ENCODE data around the gene ARAF.

ARAF gene

GRCh38 chrX:47608130-47608810, 47.3 kb downstream of the ARAF start:
- no peak overlapping the region for H3K27ac ChIP-seq (ENCODE audit: low read length)
- H3K4me2 ChIP-seq (ENCODE audit: low read depth, low read length): no peak overlapping the region

GRCh38 chrX:47610511-47610910, 49.5 kb downstream of the ARAF start:
- no peak overlapping the region for H3K27ac ChIP-seq (ENCODE audit: low read length)
- H3F3A ChIP-seq (ENCODE audit: insufficient read depth, low read length): no peaks in the 10 kb centered on the region
- H4K20me1 ChIP-seq (ENCODE audit: insufficient read depth, low read length): no peaks in the 10 kb centered on the region
- H3K4me2 ChIP-seq (ENCODE audit: low read depth, low read length): no peak overlapping the region
- H3K9ac ChIP-seq (ENCODE audit: low read length): no peak overlapping the region
- H3K9me3 ChIP-seq (replicated peaks; ENCODE audit: insufficient read depth, low read length): no peaks in the 10 kb centered on the region
- no peak overlapping the region for H3K4me3 ChIP-seq (ENCODE audit: low read length)
- no peak for DNase-seq
- no peak for TF ChIP-seq CTCF (IDR thresholded peaks at IDR 0.05; ENCODE audit: low read length)
- no peak for TF ChIP-seq EZH2 (optimal IDR thresholded peaks at IDR 0.05; ENCODE audit: low read depth, low read length)
- no peak for TF ChIP-seq EZH2phosphoT487 (IDR thresholded peaks at IDR 0.05; ENCODE audit: low read length)
- no peaks in the 10 kb centered on the region for H3K9me2 ChIP-seq (replicated peaks; ENCODE audit: insufficient read depth, low read length)
- no peak overlapping the region for H2AFZ ChIP-seq (ENCODE audit: low read length)
- H3K27me3 ChIP-seq (replicated peaks; ENCODE audit: insufficient read depth, low read length): no peaks in the 10 kb centered on the region
- no peaks in the 10 kb centered on the region for H3K36me3 ChIP-seq (replicated peaks; ENCODE audit: insufficient read depth, low read length)
- H3K4me1 ChIP-seq (ENCODE audit: low read length): no peaks in the 10 kb centered on the region
- H3K79me2 ChIP-seq (ENCODE audit: low read length): no peaks in the 10 kb centered on the region

More at GRCh38 chrX:47608130-47608810, 47.3 kb downstream of the ARAF start:
- H3K4me3 ChIP-seq (ENCODE audit: low read length): no peak overlapping the region
- H3K9ac ChIP-seq (ENCODE audit: low read length): no peak overlapping the region
- no peaks in the 10 kb centered on the region for H3K27me3 ChIP-seq (replicated peaks; ENCODE audit: insufficient read depth, low read length)
- no peaks in the 10 kb centered on the region for H3K79me2 ChIP-seq (ENCODE audit: low read length)
- no peak overlapping the region for H2AFZ ChIP-seq (ENCODE audit: low read length)
- no peaks in the 10 kb centered on the region for H3K4me1 ChIP-seq (ENCODE audit: low read length)
- H3F3A ChIP-seq (ENCODE audit: insufficient read depth, low read length): no peaks in the 10 kb centered on the region
- H3K9me2 ChIP-seq (replicated peaks; ENCODE audit: insufficient read depth, low read length): no peaks in the 10 kb centered on the region
- no peak for DNase-seq
- TF ChIP-seq EZH2phosphoT487 (IDR thresholded peaks at IDR 0.05; ENCODE audit: low read length) (no peak), CTCF (IDR thresholded peaks at IDR 0.05; ENCODE audit: low read length) (no peak), EZH2 (optimal IDR thresholded peaks at IDR 0.05; ENCODE audit: low read depth, low read length) (no peak)
- H4K20me1 ChIP-seq (ENCODE audit: insufficient read depth, low read length): no peaks in the 10 kb centered on the region
- H3K36me3 ChIP-seq (replicated peaks; ENCODE audit: insufficient read depth, low read length): no peaks in the 10 kb centered on the region
- H3K9me3 ChIP-seq (replicated peaks; ENCODE audit: insufficient read depth, low read length): no peaks in the 10 kb centered on the region

- no peaks in the 10 kb centered on the region for H4K20me1 ChIP-seq (ENCODE audit: insufficient read depth, low read length)
- H3K4me2 ChIP-seq (ENCODE audit: low read depth, low read length): no peak overlapping the region
- H3K27ac ChIP-seq (ENCODE audit: low read length): no peak overlapping the region
- H3K79me2 ChIP-seq (ENCODE audit: low read length): no peaks in the 10 kb centered on the region
- H3K9ac ChIP-seq (ENCODE audit: low read length): no peak overlapping the region
- no peak for TF ChIP-seq EZH2phosphoT487 (IDR thresholded peaks at IDR 0.05; ENCODE audit: low read length)
- no peak for TF ChIP-seq CTCF (IDR thresholded peaks at IDR 0.05; ENCODE audit: low read length)
- no peak for TF ChIP-seq EZH2 (optimal IDR thresholded peaks at IDR 0.05; ENCODE audit: low read depth, low read length)
- no peaks in the 10 kb centered on the region for H3K27me3 ChIP-seq (replicated peaks; ENCODE audit: insufficient read depth, low read length)
- no peak overlapping the region for H2AFZ ChIP-seq (ENCODE audit: low read length)
- DNase-seq: no peak
- H3K9me3 ChIP-seq (replicated peaks; ENCODE audit: insufficient read depth, low read length): no peaks in the 10 kb centered on the region
- H3K4me1 ChIP-seq (ENCODE audit: low read length): no peaks in the 10 kb centered on the region
- no peaks in the 10 kb centered on the region for H3F3A ChIP-seq (ENCODE audit: insufficient read depth, low read length)
- no peak overlapping the region for H3K4me3 ChIP-seq (ENCODE audit: low read length)
- H3K9me2 ChIP-seq (replicated peaks; ENCODE audit: insufficient read depth, low read length): no peaks in the 10 kb centered on the region
- no peaks in the 10 kb centered on the region for H3K36me3 ChIP-seq (replicated peaks; ENCODE audit: insufficient read depth, low read length)
Measured at GRCh38 chrX:47611489-47611888, 50.5 kb downstream of the ARAF start.

Data from MM.1S (cell line).